Measurements from ENCODE around the gene PKIG.
A peak's percentile ranks its signal among the peaks of the same experiment; 100 is the strongest.

- peak; percentile 32 to 55 (median 44) for TF ChIP-seq CTCF (IDR thresholded peaks at IDR 0.05)
- no peak for TF ChIP-seq POLR2A (IDR thresholded peaks at IDR 0.05)
These were observed 44.4 kb upstream of the PKIG start for GRCh38 chr20:44537993-44538392.
